Measurements from ENCODE around the gene YEATS2.

The YEATS2 gene

DNA sequence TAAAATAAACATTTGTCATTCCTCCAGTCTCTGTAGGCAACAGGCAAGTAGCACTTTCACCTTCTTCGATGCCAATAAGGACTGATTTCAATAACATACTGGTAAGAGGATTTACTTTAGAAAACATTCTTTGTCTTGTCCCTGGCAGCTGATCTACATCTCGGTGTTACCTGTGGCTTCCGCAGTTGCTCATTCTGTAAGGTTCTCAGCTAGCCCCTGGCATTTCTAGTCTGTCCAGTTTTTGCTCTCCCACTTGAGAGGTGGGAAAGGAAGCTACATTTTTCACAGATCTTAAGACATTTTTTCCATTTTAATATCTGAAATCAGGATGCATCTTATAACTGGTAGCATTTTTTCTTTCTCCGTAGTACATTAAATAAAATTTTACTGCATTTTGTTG, 147.5 kb downstream of the YEATS2 start:
- DNase-seq, result no peak

DNA sequence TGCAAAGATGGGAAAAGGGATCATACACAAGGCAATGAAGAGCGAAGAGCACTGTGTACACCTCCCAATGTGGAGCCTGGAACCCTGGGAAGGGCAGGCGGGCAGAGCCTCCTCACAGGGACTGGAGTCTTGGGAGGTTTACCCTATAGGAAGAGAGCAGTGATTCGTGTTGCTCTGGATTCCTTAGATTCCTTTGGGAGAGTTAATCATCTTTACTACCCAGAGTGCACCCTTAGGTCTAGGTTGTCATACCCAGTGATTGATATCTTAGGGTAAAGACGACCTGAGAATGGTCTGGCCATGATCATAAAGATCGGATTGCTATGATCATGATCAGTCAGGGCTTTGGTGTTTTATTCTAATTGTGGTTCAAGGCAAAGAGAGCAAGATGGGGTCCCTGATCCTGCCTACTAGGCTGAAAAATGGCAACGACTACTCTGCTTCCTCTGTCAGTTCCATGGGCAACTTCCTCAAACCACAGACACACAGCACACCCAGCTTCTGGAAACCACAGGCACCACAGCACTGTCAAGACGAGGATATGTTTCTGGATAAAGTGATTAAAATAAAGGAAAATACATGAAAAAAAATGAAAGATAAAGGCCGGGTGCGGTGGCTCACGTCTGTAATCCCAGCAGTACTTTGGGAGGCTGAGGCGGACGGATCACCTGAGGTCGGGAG, 148.2 kb downstream of the YEATS2 start:
- DNase-seq, result no peak

DNA sequence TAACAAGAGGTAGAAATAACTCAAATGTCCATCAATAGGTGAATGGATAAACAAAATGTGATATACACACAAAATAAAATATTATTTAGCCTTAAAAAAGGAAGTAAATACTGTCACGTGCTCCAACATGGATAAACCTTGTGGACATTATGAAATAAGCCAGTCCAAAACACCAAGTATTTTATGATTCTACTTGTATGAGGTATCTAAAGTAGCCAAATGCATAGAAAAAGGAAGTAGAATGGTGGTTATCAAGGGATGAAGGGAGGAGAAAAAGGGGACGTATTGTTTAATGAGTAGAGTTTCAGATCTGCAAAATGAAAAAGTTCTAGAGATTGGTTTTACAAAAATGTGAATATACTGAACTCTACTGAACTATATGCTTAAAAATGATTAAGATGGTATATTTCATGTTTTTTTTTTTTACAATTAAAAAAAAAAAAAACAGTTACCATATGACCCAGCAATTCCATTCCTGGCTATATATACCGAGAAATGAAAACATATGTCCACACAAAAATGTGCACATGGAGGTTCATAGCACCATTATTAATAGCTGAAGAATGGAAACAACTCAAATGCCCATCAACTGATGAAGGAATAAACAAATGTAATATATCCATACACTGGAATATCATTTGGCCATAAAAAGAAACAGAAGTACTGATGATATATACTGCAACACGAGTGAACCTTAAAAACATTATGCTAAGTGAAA, 156.9 kb downstream of the YEATS2 start:
- no peak for DNase-seq

DNA sequence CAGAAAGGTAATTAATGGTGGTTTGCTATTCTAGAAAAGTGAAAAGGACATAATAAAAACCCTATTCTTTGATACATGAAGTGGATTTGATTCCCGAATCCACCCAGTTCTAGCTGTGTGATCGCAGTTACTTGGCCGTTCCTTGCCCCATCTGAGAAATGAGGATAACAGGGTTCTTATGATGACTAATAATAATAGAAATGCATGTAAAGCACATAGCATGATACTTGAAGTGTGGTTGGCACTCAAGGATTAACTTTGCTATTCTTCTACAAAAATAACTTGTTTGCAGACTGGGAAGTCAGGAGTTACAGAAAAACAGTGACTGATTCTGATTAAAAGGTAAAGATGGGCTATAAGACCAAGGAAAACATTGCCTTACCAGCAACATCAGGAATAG, 160.3 kb downstream of the YEATS2 start:
- no peak for DNase-seq
